ENCODE data around the gene TEX101.

- TF ChIP-seq CTCF (IDR thresholded peaks at IDR 0.05) (no peak), POLR2A (IDR thresholded peaks at IDR 0.05) (no peak), POLR2AphosphoS5 (IDR thresholded peaks at IDR 0.05) (no peak)
Observed at GRCh38 chr19:43452582-43452981, 37.9 kb downstream of the TEX101 start.

All from breast epithelium (tissue), 3 donors.